Liver (tissue), 9 donors: ENCODE results near the gene CDHR2. TPM values are rescaled to one million over a fixed set of nuclear protein-coding genes. Genes with fewer than 3 reads are reported as not detected.

Experiments used
- DNase-seq: peaks from one replicate; pipeline ENCODE4 v3.0.0-alpha.2; 2017; ENCODE audit warnings: low spot score
- H3K27ac ChIP-seq, 2 donors: one replicate each; pipeline ENCODE4 v1.7.0; 2013; ENCODE audit warnings: inconsistent platforms in 2 of 2, low read length in 2 of 2, control low read depth in 1 of 2, low read depth in 1 of 2, mild to moderate bottlenecking in 1 of 2
- H3K27me3 ChIP-seq, 4 donors: one replicate each; pipeline versions ENCODE4 v1.6.1 to v1.7.0; 2013; ENCODE audit warnings: low read length in 3 of 4, inconsistent platforms in 1 of 4, mild to moderate bottlenecking in 1 of 4, moderate library complexity in 1 of 4; ENCODE audit not compliant: control insufficient read depth in 4 of 4, insufficient read depth in 4 of 4
- H3K36me3 ChIP-seq, 4 donors: one replicate each; pipeline versions ENCODE4 v1.6.1 to v1.7.0; 2013; ENCODE audit warnings: low read length in 3 of 4, mild to moderate bottlenecking in 3 of 4, low read depth in 1 of 4, moderate library complexity in 1 of 4; ENCODE audit not compliant: control insufficient read depth in 4 of 4, insufficient read depth in 3 of 4
- H3K4me1 ChIP-seq, 4 donors: one replicate each; pipeline versions ENCODE4 v1.6.1 to v1.7.0; 2013; ENCODE audit warnings: low read length in 3 of 4, mild to moderate bottlenecking in 3 of 4, moderate library complexity in 1 of 4; ENCODE audit not compliant: control insufficient read depth in 4 of 4, insufficient read depth in 4 of 4
- H3K4me3 ChIP-seq, 3 donors: one replicate each; pipeline versions ENCODE4 v1.6.1 to v1.7.0; 2013; ENCODE audit warnings: low read length in 3 of 3, control low read depth in 1 of 3, low read depth in 1 of 3, mild to moderate bottlenecking in 1 of 3
- H3K9ac ChIP-seq, 2 donors: one replicate each; pipeline ENCODE4 v1.7.0; 2013; ENCODE audit warnings: low read length in 2 of 2, mild to moderate bottlenecking in 2 of 2, moderate library complexity in 2 of 2, control low read depth in 1 of 2, low read depth in 1 of 2
- H3K9me3 ChIP-seq, 4 donors: one replicate each; pipeline versions ENCODE4 v1.6.1 to v1.7.0; 2013; ENCODE audit warnings: low read length in 3 of 4; ENCODE audit not compliant: control insufficient read depth in 4 of 4
- EGR1 ChIP-seq, 2 donors: IDR thresholded peaks; 2 replicates each; pipeline ENCODE4 v1.6.1; 2016 to 2018; ENCODE audit warnings: antibody characterized with exemption in 2 of 2, low read depth in 2 of 2
- FOXA1 ChIP-seq: IDR thresholded peaks from 2 replicates; pipeline ENCODE4 v1.6.1; 2016; ENCODE audit warnings: antibody characterized with exemption
- FOXA2 ChIP-seq: IDR thresholded peaks from 2 replicates; pipeline ENCODE4 v1.6.1; 2016; ENCODE audit warnings: antibody characterized with exemption
- GABPA ChIP-seq, 2 donors: IDR thresholded peaks in 1 of 2; conservative IDR thresholded peaks in 1 of 2; 2 replicates each; pipeline ENCODE4 v1.6.1; 2016; ENCODE audit warnings: antibody characterized with exemption in 2 of 2, mild to moderate bottlenecking in 1 of 2, moderate library complexity in 1 of 2
- HNF4A ChIP-seq, 2 donors: conservative IDR thresholded peaks; 2 replicates each; pipeline ENCODE4 v1.6.1; 2016; ENCODE audit warnings: antibody characterized with exemption in 2 of 2, mild to moderate bottlenecking in 2 of 2
- HNF4G ChIP-seq: IDR thresholded peaks from 2 replicates; pipeline ENCODE4 v1.6.1; 2016; ENCODE audit warnings: antibody characterized with exemption
- JUND ChIP-seq, 2 donors: IDR thresholded peaks; 2 replicates each; pipeline ENCODE4 v1.6.1; 2016; ENCODE audit warnings: antibody characterized with exemption in 2 of 2
- NR2F2 ChIP-seq: IDR thresholded peaks from 2 replicates; pipeline ENCODE4 v1.6.1; 2016; ENCODE audit warnings: antibody characterized with exemption
- RAD21 ChIP-seq, 2 donors: IDR thresholded peaks; 2 replicates each; pipeline ENCODE4 v1.6.1; 2016; ENCODE audit warnings: antibody characterized with exemption in 2 of 2, mild to moderate bottlenecking in 2 of 2
- REST ChIP-seq: IDR thresholded peaks from 2 replicates; pipeline ENCODE4 v1.6.1; 2016; ENCODE audit warnings: antibody characterized with exemption, mild to moderate bottlenecking
- RXRA ChIP-seq, 2 donors: IDR thresholded peaks; 2 replicates each; pipeline ENCODE4 v1.6.1; 2017 to 2018; ENCODE audit warnings: antibody characterized with exemption in 2 of 2, mild to moderate bottlenecking in 1 of 2
- SP1 ChIP-seq: IDR thresholded peaks from 2 replicates; pipeline ENCODE4 v1.6.1; 2018; ENCODE audit warnings: antibody characterized with exemption, mild to moderate bottlenecking
- TAF1 ChIP-seq: conservative IDR thresholded peaks from 2 replicates; pipeline ENCODE4 v1.6.1; 2016; ENCODE audit warnings: antibody characterized with exemption, mild to moderate bottlenecking
- YY1 ChIP-seq: IDR thresholded peaks from 2 replicates; pipeline ENCODE4 v1.6.1; 2016; ENCODE audit warnings: antibody characterized with exemption, mild to moderate bottlenecking
- ZBTB33 ChIP-seq: IDR thresholded peaks from 2 replicates; pipeline ENCODE4 v1.6.1; 2016; ENCODE audit warnings: antibody characterized with exemption
- WGBS: extraction: QIAGEN DNeasy Blood & Tissue Kit; methylation state at CpG from one replicate; pipeline ENCODE4 v1.1.7; 2013; 5-methylcytosine and 5-hydroxymethylcytosine counted together
- polyA plus RNA-seq, 2 donors: library from polyadenylated mRNA; stranded (reverse) in 1 of 2; unstranded in 1 of 2; fragments of 200-250 nt in 1 of 2; fragments of >200 nt in 1 of 2; fragmentation: Nextera tagmentation in 1 of 2; extraction: Ambion mirVana in 1 of 2; gene quantifications; one replicate each; pipeline versions ENCODE4 v1.2.1 to v1.2.3, GENCODE V29; 2013 to 2015
- total RNA-seq, 2 donors: library from RNA; depleted of rRNA; stranded (reverse); fragments of >200 nt; gene quantifications; one replicate each; pipeline ENCODE4 v1.2.3, GENCODE V29; 2014
- TF ChIP-seq, protein P1 (sequence below): fragments of 150-350 bp; IDR thresholded peaks from 2 replicates; pipeline ENCODE4 v1.5.1; 2017; ENCODE audit warnings: improper control_type of control experiment, low read depth, low read length; ENCODE audit not compliant: missing input control
- TF ChIP-seq, protein P2 (sequence below): IDR thresholded peaks from 2 replicates; pipeline ENCODE4 v1.6.1; 2016; ENCODE audit warnings: antibody characterized with exemption
- TF ChIP-seq, protein P3 (sequence below): IDR thresholded peaks from 2 replicates; pipeline ENCODE4 v1.6.1; 2016; ENCODE audit warnings: antibody characterized with exemption
- donor health status: healthy.
- donor health status: healthy.
- donor health status: healthy.
- donor health status: healthy.
- donor health status: healthy.

The CDHR2 gene
- total and polyA plus RNA-seq, 4 donors, result 8.8 to 23.8 (median 16.6) TPM

- H3K27me3 ChIP-seq, result no peaks in the 10 kb centered on the region
- H3K4me3 ChIP-seq, result no peak overlapping the region
- no peak overlapping the region for H3K9ac ChIP-seq
- DNase-seq, result no peak
- 83% methylated on average over 4 of the region's 4 CpGs for WGBS
- no peak overlapping the region for H3K27ac ChIP-seq
- no peaks in the 10 kb centered on the region for H3K4me1 ChIP-seq
- peaks cover 0 to 13% (median 2%) of the 10 kb centered on the region in 4 donors for H3K36me3 ChIP-seq
- no peaks in the 10 kb centered on the region for H3K9me3 ChIP-seq
- TF ChIP-seq, protein P1, sequence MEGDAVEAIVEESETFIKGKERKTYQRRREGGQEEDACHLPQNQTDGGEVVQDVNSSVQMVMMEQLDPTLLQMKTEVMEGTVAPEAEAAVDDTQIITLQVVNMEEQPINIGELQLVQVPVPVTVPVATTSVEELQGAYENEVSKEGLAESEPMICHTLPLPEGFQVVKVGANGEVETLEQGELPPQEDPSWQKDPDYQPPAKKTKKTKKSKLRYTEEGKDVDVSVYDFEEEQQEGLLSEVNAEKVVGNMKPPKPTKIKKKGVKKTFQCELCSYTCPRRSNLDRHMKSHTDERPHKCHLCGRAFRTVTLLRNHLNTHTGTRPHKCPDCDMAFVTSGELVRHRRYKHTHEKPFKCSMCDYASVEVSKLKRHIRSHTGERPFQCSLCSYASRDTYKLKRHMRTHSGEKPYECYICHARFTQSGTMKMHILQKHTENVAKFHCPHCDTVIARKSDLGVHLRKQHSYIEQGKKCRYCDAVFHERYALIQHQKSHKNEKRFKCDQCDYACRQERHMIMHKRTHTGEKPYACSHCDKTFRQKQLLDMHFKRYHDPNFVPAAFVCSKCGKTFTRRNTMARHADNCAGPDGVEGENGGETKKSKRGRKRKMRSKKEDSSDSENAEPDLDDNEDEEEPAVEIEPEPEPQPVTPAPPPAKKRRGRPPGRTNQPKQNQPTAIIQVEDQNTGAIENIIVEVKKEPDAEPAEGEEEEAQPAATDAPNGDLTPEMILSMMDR, result no peak
- TF ChIP-seq RAD21 (IDR thresholded peaks at IDR 0.05), result no peak
- no peak for TF ChIP-seq JUND (IDR thresholded peaks at IDR 0.05)
- TF ChIP-seq TAF1, result no peak
These were observed 30.2 kb downstream of the CDHR2 start for GRCh38 chr5:176579323-176579722.

GRCh38 chr5:176581361-176581760 is 32.2 kb downstream of the CDHR2 start:
- Histone ChIP-seq H3K27me3 (no peaks in the 10 kb centered on the region), H3K9me3 (peaks cover 3 to 7% (median 6%) of the 10 kb centered on the region in 4 donors), H3K27ac (no peak overlapping the region), H3K4me3 (no peak overlapping the region), H3K9ac (no peak overlapping the region), H3K36me3 (peaks cover 4 to 23% (median 6%) of the 10 kb centered on the region in 4 donors), H3K4me1 (no peaks in the 10 kb centered on the region)
- WGBS, result 96% methylated on average over 12 of the region's 12 CpGs
- no peak for DNase-seq
- TF ChIP-seq JUND (IDR thresholded peaks at IDR 0.05) (no peak), RAD21 (IDR thresholded peaks at IDR 0.05) (no peak), RXRA (IDR thresholded peaks at IDR 0.05) (no peak), FOXA1 (no peak), REST (no peak), YY1 (no peak), HNF4A (conservative IDR thresholded peaks at IDR 0.05) (no peak), HNF4G (no peak), ZBTB33 (no peak), NR2F2 (no peak), SP1 (no peak), TAF1 (no peak), FOXA2 (no peak), GABPA (IDR thresholded peaks at IDR 0.05 in 1 of 2, conservative IDR thresholded peaks at IDR 0.05 in 1 of 2) (no peak), EGR1 (IDR thresholded peaks at IDR 0.05; ENCODE audit: low read depth in 2 of 2) (no peak)
- TF ChIP-seq, protein P2, sequence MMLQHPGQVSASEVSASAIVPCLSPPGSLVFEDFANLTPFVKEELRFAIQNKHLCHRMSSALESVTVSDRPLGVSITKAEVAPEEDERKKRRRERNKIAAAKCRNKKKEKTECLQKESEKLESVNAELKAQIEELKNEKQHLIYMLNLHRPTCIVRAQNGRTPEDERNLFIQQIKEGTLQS, result no peak
- TF ChIP-seq, protein P1, result no peak
- TF ChIP-seq, protein P3, sequence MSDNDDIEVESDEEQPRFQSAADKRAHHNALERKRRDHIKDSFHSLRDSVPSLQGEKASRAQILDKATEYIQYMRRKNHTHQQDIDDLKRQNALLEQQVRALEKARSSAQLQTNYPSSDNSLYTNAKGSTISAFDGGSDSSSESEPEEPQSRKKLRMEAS, result no peak
